Fibroblast of skin of left quadriceps (primary cell): ENCODE data around the gene TEKT2.

Experiments used
- DNase-seq, 2 experiments: peaks; one replicate each; pipeline ENCODE4 v3.0.0-alpha.2; 2013; ENCODE audit warnings: low read depth in 2 of 2

TEKT2 gene

DNA sequence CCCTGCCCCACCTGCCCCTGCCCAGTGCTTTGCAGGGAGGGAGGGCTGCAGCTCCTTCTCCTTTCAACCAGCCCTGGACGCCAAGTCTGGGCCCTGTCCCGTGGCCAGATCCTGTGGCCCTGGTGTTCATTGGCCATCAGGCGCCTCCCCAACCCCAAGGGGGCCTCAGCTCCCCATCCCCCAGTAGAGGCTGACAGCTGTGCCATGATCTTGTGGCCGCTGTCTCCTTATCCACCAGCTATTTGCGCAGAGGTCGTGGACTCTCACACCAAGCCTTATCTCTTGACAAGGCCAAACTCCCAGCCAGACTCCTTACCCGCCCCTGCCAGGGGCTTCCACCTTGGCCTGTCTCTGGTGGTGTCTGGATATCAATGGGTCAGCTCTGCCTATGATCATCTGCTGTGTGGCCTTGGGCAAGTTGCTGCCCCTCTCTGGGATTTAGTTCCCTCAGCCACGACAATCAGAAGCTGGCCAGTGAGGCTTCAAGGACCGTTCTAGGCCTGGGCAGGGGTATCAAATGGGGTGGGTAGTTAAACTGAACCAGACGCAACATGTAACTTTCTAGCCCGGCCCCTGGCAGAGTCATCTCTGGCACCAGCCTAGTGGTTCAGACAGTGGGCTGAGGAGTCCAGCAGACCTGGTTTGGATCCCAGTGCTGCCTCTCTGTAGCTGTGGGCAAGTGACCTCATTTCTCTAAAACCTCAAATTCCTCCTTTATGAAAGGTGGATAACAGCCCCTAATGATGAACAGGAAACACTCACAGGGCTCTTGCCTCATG, 44.4 kb downstream of the TEKT2 start:
- no peak for DNase-seq

DNA sequence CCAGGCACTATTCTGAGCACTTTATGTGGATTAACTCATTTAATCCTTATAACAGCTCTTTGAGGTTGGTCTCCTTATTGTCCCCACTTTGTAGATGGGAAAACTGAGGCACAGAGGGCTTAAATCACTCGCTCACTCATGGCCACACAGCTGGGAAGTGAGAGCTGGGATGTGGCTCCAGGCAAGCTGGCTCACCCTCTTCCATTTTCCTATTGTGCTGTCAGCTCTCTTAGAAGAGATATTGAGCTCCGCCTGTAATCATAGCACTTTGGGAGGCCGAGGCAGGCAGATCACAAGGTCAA, 45.0 kb downstream of the TEKT2 start:
- DNase-seq: no peak

GRCh38 chr1:36132029-36132428, 48.1 kb downstream of the TEKT2 start:
- no peak for DNase-seq

DNA sequence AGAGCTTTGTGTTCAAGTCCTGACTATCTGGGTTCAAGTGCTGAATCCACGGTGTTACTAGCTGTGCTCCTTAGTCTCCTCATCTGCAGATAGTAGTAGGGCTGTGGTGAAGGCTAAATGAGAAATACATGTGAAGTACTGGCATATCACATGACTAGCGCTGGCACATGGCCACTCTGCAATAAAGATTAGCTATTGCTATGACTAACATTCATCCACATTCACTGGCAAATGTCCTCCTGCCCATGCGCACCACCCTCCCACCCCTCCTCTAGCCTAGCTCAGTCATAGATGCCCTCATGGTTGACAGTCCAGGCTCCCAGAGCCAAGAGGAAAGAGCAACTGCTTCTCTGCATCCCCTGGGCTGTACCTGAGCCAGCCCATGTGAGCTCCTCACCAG, 49.6 kb downstream of the TEKT2 start:
- peak; percentile 89 for DNase-seq

- no peak for DNase-seq
Observed at GRCh38 chr1:36134031-36134430, 50.1 kb downstream of the TEKT2 start.

DNA sequence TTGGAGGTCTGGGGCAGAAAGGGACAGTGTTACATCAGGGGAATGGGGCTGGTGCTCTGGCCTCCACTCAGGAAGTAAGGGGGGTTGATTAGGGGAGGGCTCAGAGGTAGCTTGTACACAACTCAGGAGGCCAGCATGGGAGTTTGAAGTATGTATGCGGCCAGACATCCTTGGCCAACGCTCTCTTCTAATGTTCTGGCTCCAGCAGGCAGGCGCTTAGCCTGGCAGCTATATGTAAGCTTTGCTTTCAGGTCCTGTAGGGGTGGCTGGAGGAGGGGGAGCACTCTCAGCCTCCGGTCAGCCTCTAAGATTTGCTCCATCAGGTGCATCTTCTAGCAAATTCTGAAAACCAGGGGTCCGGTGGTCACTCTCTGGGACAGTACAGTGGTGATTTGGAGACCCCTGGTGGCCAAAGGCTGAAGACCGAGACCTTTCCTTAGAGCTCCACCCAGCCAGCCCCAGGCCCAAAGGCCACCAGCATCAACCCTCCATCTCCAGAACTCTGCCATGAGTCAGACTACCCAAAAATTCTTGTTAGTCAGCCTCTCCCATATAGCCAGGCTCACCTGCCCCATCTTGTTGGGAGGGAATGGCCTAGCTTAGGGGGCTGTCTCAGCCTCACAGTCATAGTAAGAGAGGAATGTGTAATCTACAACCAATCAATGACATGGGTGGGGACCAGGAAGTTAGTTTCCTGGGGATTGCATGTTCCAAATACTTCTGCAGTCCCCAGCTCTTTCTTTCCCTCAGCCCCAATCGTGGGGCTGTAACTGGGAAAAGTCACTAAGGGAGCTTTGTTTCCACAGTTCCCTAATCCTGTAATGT, 50.8 kb downstream of the TEKT2 start:
- no peak for DNase-seq

GRCh38 chr1:36135330-36135667, 51.4 kb downstream of the TEKT2 start:
- DNase-seq: no peak

- no peak for DNase-seq
Observed at GRCh38 chr1:36135796-36136195, 51.9 kb downstream of the TEKT2 start.

DNA sequence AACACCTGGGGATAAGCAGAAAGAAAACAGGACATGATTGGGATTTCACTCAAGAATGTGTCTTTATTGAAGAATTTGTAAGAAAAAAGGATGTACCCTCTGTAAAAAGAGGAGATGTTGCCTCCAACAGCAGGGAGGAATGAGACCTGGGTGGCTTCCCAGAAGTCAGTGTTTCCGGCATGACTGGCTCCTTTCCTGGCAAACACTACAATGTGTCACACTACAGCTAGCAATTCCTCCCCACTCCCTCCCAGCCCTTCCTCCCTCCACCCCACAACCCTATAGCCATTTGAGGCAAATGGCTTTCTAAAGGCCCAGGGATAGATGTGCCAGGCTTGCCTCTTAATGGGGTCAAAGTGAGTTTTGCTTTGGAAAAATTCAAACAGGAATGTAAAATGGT, 52.6 kb downstream of the TEKT2 start:
- DNase-seq: peak; percentile 63 to 70

- DNase-seq: no peak
Observed at GRCh38 chr1:36137226-36137625, 53.3 kb downstream of the TEKT2 start.

GRCh38 chr1:36137776-36138175, 53.9 kb downstream of the TEKT2 start:
- DNase-seq: no peak
